GM19438 (cell line): ENCODE results near the gene TNS4.

Experiments
- ATAC-seq: cut with Tn5 transposase; IDR thresholded peaks from one replicate; pipeline ENCODE4 v1.9.1; 2021; ENCODE audit warnings: low read depth; ENCODE audit not compliant: unreplicated experiment

TNS4 gene

DNA sequence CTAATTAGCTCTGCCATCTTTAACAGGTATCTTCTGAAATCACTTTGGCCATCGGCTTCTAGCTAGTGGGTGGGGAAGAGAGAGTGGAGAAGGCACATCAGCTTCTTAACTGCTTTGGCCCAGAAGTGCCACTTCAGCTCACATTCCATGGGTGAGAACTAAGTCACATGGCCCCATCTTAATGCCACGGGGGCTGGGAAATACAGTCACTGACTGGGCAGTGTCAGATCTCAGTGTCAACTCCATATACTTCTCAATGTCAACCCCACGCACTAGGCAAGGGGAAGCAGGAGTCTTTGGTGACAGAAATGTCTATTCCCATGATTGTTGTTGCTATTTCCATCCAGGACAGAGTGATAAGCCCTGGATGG is 34.5 kb upstream of the TNS4 start:
- no peak for ATAC-seq

DNA sequence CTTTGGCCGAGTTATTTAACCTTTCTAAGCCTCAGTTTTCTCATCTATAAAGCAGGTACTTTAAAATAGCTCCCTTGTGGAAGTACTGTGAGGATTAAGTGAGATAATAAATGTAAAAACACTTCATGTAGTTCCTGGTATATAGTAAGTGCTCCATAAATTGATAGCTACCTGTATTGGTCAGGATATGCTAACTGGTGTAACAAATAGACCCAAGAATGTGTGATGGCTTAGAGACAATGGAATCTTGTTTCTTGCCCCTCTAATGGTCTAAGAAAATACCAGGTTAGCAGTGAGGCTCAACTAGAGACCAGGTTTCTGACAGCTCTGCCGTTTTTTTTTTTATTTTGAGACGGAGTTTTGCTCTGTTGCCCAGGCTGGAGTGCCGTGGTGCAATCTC is 34.0 kb upstream of the TNS4 start:
- no peak for ATAC-seq

DNA sequence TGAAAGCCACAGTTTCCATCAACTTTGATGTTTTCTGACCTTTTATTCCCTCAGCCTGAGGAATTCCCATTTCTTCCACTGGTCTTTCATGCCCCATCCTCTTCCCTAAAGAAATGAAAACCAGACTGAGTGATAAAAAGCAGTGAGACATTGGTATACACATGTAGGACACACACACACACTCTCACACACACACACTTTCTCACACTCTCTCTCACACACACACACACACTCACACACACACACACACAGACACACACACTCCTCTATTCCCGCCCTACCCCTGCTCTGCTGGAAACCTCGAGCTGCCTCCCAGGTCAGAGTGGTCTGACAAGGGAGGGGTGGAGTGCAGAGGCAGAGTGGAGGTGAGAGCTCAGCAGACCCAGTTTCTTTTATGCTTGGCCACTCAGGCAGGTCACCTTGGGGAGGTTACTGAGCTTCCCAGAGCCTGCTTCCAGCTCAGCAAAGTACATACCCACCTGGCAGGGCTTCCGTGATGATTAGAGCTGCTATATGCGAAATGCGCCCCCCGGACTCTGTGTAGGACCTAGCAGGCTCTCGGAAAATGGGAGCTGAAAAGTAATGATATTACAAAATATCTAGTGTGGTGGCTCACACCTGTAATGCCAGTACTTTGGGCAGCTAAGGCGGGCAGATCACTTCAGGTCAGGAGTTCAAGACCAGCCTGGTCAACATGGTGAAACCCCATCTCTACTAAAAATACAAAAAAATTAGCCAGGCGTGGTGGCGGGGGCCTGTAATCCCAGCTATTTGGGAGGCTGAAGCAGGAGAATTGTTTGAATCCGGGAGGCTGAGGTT is 33.2 kb upstream of the TNS4 start:
- ATAC-seq, result no peak

DNA sequence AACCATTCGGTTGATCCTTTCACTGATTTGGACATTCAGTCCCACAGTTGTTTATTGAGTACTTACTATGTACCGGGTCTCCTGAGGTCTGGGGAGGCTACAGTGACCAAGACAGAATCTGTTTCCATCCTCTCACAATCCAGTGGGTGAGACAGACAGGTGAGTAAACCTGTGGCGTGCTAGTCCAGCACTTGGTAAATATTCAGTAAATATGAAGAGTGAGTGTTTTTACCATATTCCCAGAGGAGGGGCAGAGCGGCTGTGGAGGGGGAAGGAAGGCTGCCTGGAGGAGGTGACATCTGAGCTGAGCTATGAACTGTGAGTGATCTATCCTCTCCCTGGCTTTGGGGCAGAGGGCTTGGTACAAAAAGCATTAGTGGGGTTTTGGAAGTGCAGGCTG is 32.5 kb upstream of the TNS4 start:
- ATAC-seq, result no peak

DNA sequence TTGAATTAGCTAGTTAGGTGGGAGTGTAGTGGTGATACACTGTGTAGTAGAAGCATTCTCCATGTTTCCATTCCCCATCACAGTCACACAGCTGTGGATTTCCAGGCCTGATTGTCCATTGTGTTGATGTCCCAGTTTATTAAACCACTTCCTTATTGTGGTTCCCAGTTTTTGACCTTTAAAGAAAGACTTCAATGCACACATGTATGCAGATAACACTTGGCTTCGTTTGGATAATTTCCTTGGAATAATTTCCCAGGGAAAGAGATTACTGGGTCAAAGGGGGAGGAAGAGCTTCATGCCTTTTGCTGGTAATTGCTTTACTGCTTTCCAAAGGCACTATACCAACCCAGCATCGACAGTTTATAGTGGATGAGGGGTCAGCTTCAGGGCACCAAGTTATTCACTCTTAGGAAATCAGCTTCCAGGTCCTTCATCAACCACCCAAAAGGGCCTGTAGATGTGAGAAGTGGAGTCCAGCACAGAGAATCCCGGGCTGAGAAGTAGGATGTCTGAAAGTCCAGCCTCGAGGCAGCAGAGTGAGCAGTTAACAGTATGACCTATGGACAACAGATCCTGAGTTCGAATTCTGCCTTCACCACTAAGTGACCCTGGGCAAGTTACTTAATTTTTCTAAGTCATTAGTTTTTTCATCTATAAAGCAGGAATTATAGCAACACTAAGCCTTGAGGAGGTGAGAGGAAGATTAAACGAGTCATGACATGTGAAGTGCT is 31.3 kb upstream of the TNS4 start:
- ATAC-seq, result no peak

DNA sequence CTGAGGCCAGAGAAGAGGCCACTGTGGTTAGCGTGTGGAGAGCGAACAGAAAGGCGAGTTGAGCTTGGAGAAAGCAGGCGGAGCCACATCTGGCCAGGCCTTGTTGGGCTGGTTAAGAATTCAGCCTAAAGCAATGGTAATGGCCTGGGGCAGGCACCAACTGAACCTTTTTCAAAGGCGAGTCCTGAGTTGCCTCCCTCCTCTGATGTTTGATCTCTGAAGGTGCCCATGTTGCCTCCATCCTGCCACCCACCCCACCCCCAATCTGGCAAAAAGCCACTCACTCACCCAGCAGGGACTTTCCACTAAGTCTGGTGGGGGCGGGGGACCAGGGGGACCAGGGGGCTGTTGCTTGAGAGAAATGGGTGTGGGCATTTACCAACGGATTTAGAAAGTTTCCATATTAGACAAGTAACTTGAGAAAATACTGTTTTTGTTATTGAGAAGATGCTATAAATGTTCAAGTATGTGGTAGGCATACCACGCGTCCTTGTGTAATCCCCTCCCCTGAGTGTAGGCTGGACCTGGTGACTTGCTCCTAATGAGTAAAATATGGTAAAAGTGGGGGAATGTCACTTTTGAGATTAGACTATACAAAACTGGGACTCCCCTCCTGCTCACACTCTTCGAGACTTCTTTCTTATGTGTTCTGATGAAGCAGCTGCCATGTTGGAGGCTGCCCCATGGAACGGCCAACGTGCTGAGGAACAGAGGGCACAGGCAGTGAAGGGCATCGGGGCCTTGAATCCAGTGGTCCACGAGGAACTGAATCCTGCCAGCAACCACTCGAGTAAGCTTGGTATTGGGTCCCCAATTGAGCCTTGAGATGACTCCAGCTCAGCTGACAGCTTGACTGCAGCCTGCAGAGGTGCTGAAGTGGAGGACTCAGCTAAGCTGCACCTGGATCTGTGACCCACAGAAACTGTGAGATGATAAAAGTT is 29.9 kb upstream of the TNS4 start:
- no peak for ATAC-seq

DNA sequence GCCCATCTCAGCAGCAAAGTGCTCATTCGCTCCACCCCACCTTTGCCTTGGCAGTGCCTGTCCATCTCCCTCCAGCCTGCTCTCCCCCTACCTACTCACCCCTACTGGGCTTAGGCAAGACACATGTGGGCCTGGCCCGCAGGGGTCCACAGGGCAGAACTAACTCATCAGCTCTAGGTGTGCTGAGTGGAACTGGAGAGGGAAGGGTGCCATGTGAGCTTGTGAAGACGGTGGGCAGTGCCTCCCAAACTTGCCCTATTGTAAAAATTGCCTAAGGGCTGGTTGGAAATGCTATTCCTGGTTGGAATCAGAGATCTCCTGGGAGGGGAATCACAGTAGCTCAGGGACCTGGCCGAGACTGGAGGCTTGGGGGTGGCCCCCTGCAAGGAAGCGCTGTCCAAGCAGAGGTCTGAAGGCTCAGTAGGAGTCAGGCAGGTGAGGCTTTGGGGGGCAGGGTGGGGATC is 29.1 kb upstream of the TNS4 start:
- ATAC-seq, result no peak

DNA sequence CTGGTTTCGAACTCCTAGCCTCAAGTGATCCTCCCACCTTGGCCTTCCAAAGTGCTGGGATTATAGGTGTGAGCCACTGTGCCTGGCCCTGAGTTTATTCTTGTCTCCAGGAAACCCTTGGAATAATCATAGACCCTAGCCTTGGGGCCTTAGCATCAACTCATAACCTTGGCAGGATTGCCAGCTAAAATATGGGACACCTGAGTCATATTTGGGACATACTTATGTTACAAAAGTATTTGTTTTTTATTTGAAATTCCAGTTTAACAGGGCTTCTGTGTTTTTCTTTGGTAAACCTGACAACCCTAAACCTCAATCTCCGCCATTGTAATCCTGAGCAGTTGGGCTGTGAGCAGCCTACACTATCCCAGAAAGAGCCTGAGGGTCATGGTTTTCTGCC is 28.6 kb upstream of the TNS4 start:
- ATAC-seq, result no peak

DNA sequence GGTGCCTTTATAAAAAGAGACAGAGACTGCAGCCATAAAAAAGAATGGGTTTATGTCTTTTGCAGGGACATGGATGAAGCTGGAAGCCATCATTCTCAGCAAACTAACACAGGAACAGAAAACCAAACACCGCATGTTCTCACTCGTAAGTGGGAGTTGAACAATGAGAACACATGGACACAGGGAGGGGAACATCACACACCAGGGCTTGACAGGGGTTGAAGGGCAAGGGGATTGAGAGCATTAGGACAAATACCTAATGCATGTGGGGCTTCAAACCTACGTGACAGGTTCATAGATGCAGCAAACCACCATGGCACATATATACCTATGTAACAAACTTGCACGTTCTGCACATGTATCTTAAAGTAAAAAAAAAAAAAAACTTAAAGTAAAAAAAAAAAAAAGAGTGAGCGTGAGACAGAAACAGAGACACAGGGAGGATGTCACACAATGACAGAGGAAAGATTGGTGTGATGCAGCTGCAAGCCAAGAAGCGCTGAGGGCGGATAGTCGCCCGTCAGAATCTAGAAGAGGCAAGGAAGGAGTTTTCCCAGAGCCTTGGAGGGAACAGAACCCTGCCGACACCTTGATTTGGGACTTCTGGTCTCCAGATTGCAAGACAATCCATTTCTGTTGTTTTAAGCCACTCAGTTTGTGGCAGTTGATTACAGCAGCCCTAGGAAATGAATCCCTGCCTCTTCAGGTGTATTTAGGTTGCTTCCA is 27.4 kb upstream of the TNS4 start:
- ATAC-seq, result no peak

DNA sequence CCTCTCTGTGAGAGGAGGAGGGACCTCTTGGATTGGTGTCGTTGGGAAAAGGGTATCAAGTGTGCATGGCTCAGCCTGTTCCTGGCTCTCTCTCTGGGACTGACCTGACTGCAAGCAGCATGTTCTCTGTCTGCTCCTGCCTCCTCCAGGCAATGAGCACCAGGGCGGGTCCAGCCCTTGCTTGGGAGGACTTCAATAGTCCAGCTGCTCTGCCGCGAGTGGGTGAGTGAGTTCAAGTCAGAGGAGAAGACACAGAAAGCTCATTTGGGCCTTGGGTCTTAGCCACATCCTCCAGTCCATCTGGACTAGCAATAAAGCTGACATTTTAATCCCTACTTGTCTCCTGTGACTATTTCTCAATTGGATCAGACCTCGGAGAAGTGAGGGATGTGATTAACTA is 25.2 kb upstream of the TNS4 start:
- no peak for ATAC-seq

DNA sequence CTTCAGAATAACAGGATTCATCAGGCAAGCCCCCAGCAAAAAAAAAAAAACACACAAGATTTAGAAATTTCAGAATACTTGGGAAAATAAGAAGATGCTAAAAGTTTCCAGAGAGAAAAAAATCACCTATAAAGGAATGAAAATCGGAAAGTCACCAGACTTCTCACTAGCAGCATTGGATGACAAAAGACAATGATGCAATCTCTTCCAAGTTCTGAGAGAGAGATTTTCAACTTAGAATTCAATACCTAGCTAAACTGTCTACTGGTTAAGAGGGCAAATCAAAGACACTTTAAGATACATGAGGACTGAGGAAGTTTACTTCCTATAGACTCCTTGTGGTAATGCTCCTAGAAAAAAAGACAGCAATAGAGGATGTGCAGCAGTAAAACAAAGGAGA is 23.9 kb upstream of the TNS4 start:
- no peak for ATAC-seq

DNA sequence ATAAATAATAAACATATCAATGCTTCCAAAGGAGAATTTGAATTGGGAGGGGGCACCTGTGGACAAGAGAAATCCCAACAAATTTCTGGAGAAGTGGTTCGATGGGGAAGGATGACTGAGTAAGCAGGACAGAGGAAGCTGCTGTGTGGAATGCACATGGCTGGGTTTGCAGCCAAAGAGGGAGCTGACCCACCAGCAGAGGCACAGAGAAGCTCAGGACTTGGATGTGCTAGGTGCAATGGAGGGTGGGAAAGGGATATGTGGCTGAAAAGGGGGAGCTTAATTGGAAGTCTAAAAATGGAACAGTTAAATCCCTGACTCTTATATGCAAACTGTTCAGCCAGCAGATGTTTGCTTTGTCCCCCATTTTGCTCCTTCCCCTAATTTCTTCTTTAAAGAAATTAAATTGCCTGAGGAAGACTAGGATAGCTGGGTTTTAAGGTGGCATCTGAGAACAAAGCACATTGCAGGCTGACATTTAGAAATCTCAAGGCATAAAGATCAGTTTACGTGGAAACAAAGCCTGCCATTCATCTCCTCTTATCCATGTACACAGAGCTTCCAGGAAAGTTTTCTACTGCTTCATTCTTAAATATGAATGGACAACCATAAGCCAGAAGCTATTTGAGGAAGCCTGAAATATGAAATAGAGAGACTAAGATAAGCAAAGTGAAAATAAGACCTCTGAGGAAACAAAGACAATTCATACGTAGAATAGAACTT is 23.0 kb upstream of the TNS4 start:
- no peak for ATAC-seq

DNA sequence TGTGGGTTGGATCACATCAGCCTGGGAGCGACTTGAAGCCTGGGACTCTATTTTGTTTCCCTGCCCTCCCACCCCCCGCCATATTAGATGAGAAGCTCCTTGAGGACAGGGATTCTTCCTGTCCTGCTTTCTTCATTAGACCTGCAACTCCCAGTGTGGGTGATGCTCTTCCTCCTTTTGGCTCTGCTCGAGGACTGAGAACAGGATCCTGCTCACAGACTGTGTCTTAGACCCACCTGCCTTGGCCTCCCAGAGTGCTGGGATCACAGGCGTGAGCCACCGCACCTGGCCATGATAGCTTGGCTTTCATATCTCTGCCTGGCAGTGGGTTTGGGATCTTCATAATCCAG is 21.5 kb upstream of the TNS4 start:
- no peak for ATAC-seq

DNA sequence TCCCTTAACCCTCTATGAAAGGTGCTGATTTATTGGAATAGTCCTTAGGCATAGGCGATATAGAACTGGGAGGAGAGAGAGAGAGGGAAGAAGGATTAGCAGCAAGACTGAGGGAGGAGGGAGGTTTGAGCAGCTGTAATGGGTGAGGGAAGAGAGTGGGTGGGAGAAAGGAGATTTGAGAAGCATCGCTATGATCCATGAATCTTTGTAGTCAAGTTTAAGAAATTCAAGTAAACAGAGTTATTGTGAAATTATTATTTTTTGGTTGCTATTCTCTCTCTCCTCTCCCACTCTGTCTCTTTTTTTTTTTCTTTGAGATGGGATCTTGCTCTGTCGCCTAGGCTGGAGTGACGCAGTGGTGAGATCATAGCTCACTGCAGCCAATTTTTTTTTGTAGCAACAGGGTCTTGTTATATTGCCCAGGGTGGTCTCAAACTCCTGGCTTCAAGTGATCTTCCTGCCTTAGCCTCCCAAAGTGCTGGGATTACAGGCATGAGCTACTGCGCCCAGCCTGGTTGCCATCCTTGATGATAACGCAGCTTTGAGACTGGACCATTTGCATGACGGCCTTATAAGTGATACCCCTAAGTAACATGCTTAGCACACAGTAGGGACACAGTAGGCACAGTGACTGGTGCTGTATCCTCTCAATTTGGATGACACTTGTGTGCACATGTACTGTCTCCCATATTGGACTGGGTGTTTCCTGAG is 21.0 kb upstream of the TNS4 start:
- ATAC-seq, result no peak

DNA sequence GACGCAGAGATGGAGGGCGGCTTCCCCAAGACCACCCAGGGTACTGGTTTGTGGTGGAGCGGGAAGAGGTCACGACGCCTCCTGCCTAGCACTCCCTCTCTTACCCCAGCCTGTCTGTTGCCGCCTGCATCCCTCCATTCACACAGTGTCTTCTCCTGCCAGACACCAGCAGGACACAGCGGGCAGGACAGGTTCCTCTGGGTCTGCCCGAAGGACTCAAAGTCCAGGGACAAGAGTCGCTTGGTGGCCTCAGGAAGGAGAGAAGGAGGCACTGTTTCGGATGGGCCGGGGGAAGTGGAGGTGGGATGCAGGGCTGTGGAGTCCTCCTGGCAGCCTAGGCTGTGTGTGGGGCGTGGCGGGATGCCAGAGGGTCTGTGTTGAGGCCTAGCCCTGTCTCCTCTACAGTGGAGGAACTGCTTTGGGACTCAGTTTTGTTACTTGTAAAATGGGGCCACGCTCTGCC is 19.6 kb upstream of the TNS4 start:
- no peak for ATAC-seq

DNA sequence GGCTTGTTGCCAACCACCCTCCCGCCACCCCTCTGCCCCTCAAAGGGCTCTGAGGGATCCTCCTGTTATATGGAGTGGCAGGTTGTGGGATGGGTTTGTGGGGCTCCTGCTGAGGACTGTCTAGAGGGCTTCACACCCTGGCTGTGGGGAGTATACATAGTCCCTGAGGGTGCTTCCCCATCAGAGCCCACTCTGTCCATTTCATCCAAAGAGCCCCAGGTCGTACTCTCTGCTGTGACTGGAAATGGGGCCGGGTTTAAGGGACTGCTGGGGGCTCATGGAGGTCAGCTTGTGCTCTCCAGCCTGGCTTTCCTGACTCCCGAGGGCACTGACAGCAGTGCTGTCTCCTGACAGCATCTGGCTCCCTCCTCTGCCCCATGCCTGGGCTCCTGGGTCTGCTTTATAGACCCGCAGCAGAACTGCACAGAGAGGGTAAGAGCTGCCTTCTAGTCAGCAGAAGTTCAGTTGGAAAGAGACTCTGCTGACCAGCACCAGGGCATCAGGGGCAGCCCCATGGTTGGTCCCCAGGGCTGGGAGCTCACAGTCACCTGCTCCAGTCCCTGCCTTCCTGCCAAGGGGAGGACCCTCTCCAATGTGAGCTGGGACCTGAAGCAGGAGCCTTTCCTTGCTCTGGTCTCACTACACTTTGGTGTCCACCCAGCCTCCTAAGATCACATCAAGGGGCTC is 17.8 kb upstream of the TNS4 start:
- ATAC-seq, result no peak

DNA sequence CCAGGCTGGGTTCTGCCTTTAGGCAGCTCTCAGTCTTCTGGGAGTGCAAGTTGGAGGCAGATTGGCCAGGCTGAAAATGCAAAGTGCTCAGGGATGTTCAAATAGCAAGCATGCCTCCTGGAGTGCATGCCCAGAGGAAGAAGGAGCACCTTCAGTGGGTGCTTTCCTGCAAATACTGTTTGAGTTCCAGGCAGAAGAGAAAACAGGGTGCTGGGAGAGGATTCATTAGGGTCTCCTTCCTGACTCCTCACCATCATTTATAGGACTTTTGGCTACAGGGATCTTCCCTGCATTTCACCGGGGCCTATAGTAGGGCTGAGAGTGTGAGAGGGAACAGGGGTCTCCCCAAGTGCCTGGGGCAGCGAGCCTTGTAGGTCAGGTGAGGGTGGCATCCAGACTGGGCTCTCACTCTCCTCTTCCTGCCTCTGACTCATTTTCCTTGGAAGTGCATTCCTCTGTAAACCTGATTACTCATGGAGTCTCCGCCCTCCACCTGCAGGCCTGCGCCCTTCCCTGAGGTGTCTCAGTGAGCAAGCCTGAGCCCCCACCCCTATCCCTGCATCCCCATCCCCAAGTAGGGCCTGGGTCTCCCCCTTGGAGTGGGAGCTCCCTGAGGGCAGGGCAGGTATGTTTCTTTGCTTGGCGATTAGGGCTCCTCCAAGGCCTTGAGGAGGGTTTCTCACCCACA is 17.1 kb upstream of the TNS4 start:
- no peak for ATAC-seq

DNA sequence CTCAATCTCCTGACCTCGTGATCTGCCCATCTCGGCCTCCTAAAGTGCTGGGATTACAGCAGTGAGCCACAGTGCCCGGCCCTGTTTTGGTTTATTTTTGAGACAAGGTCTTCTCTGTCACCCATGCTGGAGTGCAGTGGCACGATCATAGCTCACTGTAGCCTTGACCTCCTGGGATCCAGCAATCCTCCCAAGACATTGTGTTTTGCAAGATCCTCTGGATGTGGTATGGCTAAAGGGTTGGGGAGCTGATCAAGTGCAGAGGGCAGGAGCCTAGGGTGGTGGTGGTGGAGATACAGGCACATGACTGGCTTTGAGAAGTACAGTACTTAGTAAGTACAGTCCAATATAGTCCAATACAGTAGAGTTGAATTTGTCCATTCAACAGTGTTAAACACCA is 16.6 kb upstream of the TNS4 start:
- no peak for ATAC-seq
